OCI-LY7 (cell line): Measurements from ENCODE around the gene LHX4.

Experiments
- EZH2phosphoT487 ChIP-seq: fragments of 200-600 bp; sonication (generic); IDR thresholded peaks from 2 replicates; pipeline ENCODE4 v1.6.1; 2018; ENCODE audit warnings: low read depth, borderline replicate concordance, mild to moderate bottlenecking, mixed run types, antibody characterized with exemption, low read length, moderate library complexity, mixed read lengths
- TF ChIP-seq, protein P1 (sequence below): fragments of 200-600 bp; sonication (generic); conservative IDR thresholded peaks from 2 replicates; pipeline ENCODE4 v1.5.1; 2014; ENCODE audit warnings: mild to moderate bottlenecking, antibody characterized with exemption, low read length, moderate library complexity, mixed read lengths

DNA sequence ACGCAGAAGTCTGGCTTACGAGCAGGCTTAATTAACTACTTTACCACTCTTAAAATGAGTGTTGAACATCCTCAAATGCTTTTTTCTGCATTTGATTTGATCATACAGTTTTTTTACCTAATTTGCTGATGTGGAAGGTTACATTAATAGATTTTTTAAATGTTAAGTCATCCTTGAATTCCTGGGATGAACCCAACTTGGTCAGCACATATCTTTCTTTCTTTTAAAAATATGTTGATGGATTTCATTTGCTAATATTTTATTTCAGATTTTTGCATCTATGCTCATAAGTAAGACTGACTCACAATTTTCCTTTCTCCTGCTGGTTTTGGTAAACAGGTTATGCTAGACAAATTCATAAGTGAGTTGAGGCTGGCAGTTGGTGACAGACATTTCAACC lies 82.9 kb downstream of the LHX4 start:
- TF ChIP-seq, protein P1, sequence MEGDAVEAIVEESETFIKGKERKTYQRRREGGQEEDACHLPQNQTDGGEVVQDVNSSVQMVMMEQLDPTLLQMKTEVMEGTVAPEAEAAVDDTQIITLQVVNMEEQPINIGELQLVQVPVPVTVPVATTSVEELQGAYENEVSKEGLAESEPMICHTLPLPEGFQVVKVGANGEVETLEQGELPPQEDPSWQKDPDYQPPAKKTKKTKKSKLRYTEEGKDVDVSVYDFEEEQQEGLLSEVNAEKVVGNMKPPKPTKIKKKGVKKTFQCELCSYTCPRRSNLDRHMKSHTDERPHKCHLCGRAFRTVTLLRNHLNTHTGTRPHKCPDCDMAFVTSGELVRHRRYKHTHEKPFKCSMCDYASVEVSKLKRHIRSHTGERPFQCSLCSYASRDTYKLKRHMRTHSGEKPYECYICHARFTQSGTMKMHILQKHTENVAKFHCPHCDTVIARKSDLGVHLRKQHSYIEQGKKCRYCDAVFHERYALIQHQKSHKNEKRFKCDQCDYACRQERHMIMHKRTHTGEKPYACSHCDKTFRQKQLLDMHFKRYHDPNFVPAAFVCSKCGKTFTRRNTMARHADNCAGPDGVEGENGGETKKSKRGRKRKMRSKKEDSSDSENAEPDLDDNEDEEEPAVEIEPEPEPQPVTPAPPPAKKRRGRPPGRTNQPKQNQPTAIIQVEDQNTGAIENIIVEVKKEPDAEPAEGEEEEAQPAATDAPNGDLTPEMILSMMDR, result no peak
- no peak for TF ChIP-seq EZH2phosphoT487
